Measurements from ENCODE around the gene AMDHD2.
A peak's percentile ranks its signal among the peaks of the same experiment; 100 is the strongest.
"Not testable (repeated sequence)": the region's sequence is repeated elsewhere in the genome, so short reads cannot be mapped to it uniquely, and the experiment has no call there.

AMDHD2 gene, protein sequence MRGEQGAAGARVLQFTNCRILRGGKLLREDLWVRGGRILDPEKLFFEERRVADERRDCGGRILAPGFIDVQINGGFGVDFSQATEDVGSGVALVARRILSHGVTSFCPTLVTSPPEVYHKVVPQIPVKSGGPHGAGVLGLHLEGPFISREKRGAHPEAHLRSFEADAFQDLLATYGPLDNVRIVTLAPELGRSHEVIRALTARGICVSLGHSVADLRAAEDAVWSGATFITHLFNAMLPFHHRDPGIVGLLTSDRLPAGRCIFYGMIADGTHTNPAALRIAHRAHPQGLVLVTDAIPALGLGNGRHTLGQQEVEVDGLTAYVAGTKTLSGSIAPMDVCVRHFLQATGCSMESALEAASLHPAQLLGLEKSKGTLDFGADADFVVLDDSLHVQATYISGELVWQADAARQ

DNA sequence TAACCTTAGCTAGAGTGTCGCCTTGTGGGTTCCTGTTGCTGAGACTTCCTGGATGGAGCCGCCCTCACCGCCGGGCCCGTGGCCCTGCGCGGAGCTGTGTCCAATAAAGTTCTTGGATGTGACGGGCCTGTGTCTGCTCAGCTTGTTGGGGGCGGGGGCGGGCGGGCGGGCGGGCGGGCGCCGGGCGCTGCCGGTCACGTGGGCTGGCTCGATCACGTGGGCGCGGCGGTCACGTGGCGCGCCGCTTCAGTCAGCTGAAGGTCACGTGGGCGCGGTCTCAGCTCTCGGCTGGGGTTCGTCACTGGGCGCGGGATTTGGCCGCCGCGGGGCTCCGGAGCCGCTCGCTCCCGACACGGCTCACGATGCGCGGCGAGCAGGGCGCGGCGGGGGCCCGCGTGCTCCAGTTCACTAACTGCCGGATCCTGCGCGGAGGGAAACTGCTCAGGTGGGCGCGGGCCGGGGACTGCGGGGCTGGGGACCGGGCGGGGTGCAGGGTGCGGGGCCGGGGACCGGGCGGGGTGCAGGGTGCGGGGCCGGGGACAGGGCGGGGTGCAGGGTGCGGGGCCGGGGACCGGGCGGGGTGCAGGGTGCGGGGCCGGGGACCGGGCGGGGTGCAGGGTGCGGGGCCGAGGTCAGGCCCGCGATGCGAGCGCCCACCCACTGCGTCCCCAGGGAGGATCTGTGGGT, at the start of gene AMDHD2:
AMDHD2 (plus strand) TSS at position 275 of the 687 bp plus-strand sequence; CDS start at position 363, 88 bp downstream.
- DNase-seq (ENCODE audit: low read depth in 2 of 2) = peak; percentile 72 to 77

DNA sequence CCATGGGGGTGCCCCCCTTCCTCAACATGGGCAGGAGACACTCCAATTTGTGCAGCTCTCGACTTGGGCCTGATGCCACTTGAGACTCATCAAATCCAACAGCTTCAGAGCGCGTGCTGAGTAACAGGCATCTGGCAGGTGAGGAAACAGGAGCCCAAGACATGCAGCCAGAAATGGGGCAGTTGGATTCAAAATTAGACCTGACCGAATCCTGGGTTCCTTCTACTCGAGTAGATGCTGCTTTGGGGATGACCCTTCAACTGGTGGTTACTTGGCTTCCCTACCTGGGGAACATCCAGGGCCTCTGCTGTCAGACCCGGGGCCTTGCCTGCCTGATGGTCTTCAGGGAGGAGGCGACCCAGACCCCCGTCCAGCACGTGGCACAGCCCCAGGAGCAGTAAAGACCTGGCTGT, 49.6 kb upstream of the AMDHD2 start:
- no peak for DNase-seq (ENCODE audit: low read depth in 2 of 2)

DNA sequence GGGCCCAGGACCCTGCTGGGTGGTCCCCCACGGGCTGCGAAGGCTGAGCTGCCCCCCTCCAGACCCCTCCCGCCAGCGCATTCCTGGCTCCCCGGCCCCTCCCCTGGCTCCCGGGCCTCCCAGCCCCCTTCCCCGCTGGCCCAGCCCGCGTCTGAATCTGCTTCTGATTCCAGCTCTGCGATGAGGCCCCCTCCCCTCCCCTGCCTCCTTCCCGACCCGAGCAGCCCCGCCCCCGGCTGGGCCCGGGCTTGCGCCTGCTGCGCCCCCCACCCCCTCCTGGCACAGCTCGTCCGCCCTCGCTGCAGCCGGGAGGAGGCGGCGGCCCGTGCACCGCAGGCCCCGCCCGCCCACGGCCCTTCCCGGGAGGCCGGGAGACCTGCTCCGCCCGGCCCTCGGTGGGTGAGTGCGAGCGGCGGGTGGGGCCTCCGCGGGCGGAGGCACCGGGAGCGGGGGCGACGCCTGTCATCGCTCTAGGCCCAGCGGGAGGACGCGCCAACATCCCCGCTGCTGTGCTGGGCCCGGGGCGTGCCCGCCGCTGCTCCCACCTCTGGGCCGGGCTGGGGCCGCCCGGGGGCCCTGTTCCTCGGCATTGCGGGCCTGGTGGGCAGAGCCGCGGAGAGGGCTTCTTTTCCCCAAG, 49.0 kb upstream of the AMDHD2 start, which contains the start of gene NTN3:
NTN3 (plus strand) TSS at position 282 of the 637 bp plus-strand sequence. CDS start 405 bp downstream, outside the sequence.
- no peak for DNase-seq (ENCODE audit: low read depth in 2 of 2)

DNA sequence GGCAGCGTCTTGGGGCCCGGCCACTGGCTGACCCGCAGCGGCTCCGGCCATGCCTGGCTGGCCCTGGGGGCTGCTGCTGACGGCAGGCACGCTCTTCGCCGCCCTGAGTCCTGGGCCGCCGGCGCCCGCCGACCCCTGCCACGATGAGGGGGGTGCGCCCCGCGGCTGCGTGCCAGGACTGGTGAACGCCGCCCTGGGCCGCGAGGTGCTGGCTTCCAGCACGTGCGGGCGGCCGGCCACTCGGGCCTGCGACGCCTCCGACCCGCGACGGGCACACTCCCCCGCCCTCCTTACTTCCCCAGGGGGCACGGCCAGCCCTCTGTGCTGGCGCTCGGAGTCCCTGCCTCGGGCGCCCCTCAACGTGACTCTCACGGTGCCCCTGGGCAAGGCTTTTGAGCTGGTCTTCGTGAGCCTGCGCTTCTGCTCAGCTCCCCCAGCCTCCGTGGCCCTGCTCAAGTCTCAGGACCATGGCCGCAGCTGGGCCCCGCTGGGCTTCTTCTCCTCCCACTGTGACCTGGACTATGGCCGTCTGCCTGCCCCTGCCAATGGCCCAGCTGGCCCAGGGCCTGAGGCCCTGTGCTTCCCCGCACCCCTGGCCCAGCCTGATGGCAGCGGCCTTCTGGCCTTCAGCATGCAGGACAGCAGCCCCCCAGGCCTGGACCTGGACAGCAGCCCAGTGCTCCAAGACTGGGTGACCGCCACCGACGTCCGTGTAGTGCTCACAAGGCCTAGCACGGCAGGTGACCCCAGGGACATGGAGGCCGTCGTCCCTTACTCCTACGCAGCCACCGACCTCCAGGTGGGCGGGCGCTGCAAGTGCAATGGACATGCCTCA, 48.3 kb upstream of the AMDHD2 start:
- no peak for DNase-seq (ENCODE audit: low read depth in 2 of 2)

DNA sequence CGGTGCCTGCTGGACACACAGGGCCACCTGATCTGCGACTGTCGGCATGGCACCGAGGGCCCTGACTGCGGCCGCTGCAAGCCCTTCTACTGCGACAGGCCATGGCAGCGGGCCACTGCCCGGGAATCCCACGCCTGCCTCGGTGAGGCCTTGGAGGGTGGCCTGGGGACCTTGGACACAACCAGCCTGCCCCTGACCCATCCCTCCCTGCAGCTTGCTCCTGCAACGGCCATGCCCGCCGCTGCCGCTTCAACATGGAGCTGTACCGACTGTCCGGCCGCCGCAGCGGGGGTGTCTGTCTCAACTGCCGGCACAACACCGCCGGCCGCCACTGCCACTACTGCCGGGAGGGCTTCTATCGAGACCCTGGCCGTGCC, 47.7 kb upstream of the AMDHD2 start:
- DNase-seq (ENCODE audit: low read depth in 2 of 2) = no peak

DNA sequence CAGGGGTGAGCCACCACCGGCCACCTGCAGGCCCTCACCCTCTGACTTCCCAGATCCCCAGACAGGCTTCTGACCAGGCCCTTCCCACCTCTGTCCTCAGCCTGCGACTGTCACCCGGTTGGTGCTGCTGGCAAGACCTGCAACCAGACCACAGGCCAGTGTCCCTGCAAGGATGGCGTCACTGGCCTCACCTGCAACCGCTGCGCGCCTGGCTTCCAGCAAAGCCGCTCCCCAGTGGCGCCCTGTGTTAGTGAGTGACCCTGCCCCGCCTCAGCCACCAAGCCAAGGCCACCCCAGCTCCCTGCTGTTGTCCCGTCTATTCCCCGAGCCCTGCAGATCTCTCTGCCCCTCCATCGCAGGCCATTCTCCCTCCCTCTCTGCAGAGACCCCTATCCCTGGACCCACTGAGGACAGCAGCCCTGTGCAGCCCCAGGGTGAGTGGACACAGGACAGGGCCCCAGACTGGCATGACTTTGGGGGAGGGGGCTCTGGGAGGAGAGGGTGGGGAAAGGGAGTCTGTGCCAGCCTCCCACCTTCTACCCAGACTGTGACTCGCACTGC, 47.2 kb upstream of the AMDHD2 start:
- no peak for DNase-seq (ENCODE audit: low read depth in 2 of 2)

DNA sequence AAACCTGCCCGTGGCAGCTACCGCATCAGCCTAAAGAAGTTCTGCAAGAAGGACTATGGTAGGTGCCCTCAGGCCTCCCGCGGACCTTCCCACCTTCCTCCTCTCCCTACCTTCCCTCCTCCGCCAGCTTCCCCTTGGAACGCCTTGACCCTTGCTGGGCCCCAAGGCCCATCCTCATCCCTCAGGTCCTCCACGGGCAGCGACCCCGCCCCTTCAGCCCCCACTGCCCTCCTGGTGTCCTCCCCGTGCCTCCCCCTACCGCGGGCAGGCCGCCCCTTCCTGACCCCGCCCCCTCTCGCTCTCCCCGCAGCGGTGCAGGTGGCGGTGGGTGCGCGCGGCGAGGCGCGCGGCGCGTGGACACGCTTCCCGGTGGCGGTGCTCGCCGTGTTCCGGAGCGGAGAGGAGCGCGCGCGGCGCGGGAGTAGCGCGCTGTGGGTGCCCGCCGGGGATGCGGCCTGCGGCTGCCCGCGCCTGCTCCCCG, 46.7 kb upstream of the AMDHD2 start:
- DNase-seq (ENCODE audit: low read depth in 2 of 2) = no peak

DNA sequence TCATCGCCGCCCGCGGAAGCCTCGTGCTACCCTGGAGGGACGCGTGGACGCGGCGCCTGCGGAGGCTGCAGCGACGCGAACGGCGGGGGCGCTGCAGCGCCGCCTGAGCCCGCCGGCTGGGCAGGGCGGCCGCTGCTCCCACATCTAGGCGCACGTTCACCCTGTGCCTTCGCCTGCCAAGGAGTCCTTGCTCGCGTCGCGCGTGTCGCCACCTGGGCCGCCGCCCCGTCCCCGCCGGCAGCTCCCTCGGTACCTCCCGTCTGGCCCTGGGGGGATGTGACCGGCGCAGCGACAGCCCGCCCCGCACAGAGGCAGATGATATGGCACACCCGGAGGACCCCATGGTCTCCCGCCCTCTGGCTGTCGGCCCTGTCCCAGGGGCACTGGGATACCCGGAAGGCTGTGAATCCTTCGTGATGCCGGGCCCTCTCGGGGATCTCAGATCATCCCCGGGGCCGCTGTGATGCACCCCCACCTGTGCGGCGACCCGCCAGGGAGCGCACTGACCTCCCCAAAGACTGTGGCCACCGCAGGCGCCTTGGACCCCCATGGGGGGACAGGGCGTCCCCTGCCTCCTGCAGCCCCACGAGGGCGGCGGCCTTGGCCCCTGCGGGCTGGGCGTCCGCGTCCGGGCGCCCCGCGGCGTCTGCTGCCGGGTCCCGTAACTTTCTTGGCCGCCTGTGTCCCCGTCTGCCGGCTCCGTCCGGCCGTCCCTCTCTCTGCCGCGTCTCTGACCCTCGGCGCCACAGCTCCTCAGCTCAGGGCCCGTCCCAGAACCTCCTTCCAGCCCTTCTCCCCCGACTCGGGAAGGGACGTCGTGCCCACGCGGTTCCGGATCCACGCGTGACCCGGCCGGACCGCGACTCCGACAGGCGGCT, 45.9 kb upstream of the AMDHD2 start:
- DNase-seq (ENCODE audit: low read depth in 2 of 2) = no peak

DNA sequence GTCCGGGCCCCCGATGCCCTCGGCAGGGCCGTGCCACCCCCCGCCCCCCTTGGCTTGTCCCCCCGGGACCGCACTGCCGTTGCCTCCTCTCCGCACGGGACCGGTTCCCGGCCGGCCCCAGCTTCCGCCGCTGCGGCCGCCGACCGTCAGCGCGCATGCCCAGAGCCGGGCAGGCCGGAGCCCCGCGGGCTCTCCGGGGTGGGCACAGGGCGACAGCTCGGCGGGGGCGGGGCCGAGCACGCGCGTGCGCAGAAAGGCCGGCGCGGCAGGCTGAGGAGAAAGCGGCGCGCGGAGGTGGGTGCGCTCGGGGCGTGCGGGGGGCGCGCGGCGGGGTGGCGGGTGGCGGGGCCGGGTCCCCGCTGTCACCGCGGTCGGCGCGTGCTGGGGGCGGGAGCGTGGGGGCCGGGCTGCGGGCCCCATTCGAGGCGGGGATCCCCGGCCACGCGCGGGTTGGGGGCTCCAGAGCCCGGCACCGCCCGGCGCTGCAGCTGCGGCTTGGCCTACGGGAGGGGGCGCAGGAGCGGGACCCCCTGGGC, 45.2 kb upstream of the AMDHD2 start, which contains the start of gene TBC1D24:
TBC1D24 (plus strand) TSS at position 251 of the 536 bp plus-strand sequence. CDS start 21,022 bp downstream, outside the sequence.
- DNase-seq (ENCODE audit: low read depth in 2 of 2) = peak; percentile 53 to 63

DNA sequence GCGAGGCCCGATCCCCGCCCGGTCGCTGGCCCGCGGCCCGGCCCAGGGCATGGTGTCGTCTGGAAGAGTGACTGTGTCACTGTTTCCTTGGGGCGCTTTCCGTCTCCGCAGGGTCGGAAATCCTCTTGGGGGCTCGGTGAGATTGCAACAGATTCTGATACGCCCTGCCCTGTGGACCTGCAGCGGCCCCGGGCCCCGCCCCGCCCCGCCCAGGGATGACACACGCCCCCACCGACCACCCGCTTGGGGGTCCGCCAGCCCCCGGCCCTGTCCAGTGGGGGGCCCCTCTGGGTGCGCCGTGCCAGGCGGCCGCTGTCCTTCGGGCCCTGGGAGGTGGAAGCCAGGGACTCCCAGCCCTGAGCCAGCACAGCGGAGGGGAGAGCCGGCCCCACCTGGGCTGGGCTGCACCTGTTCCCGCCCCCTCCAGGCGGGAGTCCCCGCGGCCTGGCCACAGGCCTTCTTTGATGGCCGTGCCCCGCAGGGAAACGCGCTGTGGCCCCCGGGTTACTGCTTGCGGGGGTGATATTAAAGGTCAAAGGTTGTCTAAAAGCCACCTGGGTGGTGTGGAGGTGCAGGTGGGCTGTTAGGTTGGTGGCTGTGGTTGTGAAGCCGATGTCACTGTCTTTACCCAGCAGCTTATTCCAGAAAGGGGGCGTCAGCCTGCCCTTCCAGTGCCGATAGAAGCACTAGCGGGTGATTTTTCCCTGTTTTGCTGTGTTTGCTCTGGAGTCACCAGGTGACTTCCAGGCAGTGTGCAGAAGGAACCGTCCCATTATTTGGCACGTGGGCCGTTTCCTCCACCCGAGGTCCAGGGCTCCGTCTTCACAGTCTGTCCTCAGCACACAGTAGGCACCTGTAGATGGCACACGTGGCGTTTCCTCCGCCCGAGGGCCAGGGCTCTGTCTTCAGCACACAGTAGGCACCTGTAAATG, 44.5 kb upstream of the AMDHD2 start:
- no peak for DNase-seq (ENCODE audit: low read depth in 2 of 2)

DNA sequence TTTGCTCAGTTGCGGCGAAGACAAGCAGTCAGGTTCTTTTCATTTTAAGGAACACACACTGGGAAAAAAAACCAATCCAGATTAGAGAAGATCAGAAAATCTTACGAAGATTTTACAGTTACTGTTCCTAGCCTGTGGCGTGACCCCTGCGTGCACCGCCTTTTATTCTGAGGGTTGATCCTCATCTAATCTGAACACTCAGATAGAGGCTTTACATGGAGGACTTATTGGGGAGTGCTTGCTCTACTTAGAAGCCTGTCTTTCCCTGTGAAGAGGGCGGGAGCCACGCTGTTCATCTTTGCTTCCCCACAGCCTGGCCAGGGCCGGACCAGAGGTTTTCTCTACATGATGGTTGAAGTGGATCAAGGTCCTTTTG, 43.8 kb upstream of the AMDHD2 start:
- DNase-seq (ENCODE audit: low read depth in 2 of 2) = no peak

DNA sequence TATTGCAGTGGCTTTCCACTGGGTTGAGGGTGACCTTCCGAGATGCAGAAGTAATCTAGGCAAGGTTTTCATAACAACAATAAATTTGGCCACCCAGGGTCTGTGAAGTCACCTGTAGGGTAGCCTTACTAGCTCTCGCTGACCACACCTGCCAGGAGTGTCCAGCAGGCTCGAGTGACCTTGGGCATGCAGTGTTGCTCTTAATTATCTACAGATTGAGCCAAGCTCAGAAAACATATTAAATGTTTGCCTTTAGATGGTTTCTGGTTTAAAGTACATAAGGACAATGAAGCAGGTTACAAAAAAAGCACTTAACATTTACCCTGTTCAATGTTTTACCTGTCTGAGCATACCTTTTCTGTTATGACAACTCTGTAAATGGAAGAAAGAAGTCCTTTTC, 43.4 kb upstream of the AMDHD2 start:
- no peak for DNase-seq (ENCODE audit: low read depth in 2 of 2)

DNA sequence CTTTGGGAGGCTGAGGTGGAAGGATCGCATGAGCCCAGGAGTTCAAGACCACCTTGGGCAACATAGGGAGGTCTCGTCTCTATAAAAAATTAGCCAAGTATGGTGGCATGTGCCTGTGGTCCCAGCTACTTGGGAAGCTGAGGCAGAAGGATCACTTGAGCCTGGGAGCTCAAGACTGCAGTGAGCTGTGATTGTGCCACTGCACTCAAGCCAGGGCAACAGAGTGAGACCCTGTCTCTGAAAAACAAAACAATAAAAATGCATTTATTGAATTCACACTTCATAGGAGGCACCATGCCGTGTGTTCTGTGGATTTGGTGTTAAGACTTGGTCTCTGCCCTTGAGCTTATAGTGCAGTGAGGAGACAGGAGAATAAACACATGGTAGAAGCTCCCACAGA, 42.8 kb upstream of the AMDHD2 start:
- no peak for DNase-seq (ENCODE audit: low read depth in 2 of 2)

DNA sequence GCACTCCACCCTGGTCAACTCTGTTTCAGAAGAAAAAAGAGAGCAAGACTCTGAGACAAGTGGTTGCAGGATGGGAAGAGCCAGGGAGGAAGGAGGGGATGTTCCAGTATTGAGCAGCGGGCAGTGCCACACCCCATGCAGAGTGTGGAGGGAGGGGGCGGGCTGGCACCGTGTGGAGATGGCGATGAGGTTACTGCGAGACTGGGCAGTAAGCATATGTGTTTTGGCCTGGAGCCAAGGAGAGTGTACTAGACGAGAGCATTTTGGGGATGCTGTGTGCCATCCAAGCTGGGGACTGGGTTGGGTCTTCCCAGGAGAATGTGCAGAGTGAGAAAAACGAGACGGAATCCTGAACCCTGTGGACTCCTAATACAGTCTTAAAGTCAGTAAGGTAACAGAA, 41.9 kb upstream of the AMDHD2 start:
- no peak for DNase-seq (ENCODE audit: low read depth in 2 of 2)

DNA sequence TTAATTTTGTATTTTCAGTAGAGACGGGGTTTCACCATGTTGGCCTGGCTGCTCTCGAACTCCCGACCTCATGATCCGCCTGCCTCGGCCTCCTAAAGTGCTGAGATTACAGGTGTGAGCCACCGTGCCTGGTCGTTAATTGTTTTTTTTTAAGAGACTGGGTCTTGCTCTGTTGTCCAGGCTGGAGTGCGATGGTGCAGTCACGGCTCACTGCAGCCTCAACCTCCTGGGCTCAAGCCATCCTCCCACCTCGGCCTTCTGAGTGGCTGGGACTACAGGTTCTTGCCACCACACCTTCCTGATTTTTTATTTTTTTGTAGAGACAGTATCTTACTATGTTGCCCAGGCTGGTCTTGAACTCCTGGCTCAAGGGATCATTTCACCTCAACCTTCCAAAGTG, 40.2 kb upstream of the AMDHD2 start:
- DNase-seq (ENCODE audit: low read depth in 2 of 2) = not testable (repeated sequence)

DNA sequence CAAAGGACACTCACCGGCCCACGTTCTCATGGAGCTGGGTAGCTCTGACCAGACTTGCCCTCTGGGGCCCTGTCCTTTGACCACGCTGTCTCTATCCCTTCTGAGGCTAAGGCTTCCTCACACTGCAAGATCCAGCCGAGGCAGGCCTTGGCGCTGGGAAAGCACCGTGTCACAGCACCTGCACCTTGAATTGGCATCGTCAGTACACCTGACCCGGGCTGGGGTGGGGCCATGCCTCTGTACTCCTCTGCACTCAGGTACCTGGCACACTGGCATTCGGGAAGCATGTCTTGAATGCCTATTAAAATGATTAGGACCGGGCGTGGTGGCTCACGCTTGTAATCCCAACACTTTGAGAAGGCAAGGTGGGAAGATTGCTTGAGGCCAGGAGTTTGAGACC, 39.2 kb upstream of the AMDHD2 start:
- DNase-seq (ENCODE audit: low read depth in 2 of 2) = no peak

DNA sequence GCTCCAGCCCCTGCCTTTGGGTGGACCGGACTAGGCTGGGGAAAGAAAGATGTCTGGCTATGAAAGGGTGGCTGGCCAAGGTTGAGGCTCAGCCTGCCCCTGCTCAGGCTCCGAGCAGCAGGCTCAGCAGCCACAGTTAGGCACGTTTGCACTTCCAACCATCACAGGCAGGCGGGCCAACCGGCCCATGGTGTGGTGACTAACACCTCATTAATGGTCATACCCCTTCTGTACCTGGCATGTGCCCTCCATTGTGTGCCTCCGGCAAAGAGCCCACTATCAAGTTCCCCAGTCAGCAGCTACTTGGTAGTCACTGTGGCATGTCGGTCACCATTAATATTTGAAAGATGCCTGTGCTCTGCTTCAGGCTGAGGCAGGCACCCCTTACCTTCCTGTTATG, 38.5 kb upstream of the AMDHD2 start:
- no peak for DNase-seq (ENCODE audit: low read depth in 2 of 2)

DNA sequence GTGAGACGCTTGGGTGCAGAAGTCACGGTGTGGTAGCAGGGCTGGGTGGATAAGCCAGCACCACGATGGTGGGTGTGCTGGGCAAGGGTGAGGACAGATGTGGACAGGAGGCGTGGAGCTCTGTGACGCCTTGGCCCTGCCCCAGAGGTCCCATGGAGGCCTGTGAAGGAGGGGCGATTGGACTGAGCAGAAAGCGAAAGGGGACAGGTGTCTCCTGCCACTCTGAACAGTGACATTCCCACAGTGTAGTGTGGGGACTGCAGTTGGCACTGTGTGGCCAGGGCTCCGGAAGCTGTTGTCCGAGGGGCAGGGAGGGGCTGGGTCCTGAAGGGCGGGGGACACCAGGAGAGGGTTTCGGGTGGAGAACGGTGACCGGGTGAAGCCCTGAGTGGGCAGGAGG, 37.9 kb upstream of the AMDHD2 start:
- DNase-seq (ENCODE audit: low read depth in 2 of 2) = no peak
